Stimulated activated CD8-positive, alpha-beta memory T cell treated with anti-CD3 and anti-CD28 coated beads, Interleukin-7, amount 100 ng/mL, for 48 hours (primary cell): ENCODE results near the gene HDAC3.
A peak's percentile ranks its signal among the peaks of the same experiment; 100 is the strongest.

Experiments used
- DNase-seq, 2 donors: peaks; one replicate each; pipeline ENCODE4 v3.0.0-alpha.2; 2020; ENCODE audit warnings: low read depth in 1 of 2; ENCODE audit errors: extremely low read depth in 1 of 2

Gene HDAC3

DNA sequence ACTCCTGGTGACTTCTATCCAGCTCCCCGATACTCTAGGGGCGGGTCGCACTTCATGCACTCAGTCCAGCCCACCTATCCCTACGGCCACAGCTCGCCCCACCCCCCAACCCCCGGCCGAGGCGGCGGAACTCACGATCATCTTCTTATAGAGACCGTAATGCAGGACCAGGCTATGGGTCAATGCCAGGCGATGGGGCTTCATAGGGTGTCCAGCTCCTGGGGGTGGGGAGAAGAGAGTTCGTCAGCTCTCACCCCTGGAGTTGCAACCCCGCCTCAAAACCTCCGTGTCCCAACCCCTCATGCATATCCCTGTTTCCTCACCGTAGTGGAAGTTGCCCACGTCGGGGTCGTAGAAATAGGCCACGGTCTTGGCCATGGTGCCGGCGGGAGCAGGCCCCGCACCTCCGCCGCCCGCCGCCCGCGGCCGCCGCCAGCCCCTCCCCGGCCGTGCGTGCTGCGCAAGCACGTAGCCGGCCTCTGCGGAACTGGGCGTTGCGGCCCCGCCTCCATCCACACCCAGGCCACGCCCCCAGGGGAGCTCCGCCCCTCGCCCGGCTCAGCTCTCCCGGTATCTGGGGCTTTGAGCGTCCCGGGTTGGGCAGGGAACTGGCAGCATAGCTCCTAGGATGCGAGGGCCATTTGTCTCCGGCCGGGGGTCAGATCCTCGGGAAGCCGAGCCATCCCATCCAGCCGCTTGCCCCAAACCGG, at the start of gene HDAC3, which contains the start of gene RELL2:
TSS of gene HDAC3 (minus strand) at position 437 of the 710 bp plus-strand sequence. CDS start at position 378, 59 bp downstream.
TSS of gene RELL2 (plus strand) at position 585 of the 710 bp plus-strand sequence. CDS start 1,229 bp downstream, outside the sequence.
- DNase-seq: peak; percentile 85

DNA sequence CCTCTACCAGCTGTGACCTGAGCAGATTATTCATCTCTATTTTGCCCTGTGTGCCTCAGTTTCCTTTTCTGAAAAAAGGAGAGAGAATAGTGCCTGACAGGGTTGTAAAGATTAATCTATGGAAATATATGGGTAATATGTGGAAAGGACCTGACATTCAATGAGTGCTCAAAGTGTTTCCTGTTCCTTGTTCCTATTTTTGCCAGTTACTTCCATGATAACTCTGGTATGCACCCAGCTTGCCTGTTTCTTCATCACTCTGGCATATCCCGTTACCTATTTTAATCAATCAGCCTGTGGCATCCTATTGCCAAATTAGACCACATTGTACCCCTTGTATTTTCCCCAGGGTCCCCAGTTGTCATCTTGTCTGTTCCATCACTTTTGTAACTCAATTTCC, 48.9 kb upstream of the HDAC3 start:
- no peak for DNase-seq

DNA sequence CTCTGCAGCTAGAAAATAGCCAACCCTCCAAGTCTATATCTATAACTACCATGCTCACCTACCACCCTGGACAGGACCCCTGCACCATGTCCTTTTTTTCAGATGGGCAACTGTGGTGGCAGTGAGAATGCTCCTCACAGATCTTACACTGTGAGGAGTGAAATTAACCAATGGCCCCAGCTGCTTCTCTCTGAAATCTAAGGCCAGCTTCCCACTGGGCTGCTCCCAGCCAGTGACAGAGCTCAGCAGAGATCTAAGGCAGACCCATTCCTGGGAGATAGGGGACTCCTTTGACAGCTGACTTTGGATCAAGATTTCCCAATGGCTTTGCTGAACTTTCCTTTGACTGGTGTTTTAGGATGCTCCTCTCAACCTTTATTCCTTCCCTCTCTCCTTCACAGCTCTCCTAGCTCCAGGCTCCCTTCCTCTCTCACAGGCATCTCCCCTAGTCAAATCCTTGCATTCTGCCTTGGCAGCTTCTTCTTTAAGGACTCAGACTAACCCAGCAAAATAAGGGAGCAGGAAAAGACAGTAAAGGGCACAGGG, 47.0 kb upstream of the HDAC3 start:
- no peak for DNase-seq

DNA sequence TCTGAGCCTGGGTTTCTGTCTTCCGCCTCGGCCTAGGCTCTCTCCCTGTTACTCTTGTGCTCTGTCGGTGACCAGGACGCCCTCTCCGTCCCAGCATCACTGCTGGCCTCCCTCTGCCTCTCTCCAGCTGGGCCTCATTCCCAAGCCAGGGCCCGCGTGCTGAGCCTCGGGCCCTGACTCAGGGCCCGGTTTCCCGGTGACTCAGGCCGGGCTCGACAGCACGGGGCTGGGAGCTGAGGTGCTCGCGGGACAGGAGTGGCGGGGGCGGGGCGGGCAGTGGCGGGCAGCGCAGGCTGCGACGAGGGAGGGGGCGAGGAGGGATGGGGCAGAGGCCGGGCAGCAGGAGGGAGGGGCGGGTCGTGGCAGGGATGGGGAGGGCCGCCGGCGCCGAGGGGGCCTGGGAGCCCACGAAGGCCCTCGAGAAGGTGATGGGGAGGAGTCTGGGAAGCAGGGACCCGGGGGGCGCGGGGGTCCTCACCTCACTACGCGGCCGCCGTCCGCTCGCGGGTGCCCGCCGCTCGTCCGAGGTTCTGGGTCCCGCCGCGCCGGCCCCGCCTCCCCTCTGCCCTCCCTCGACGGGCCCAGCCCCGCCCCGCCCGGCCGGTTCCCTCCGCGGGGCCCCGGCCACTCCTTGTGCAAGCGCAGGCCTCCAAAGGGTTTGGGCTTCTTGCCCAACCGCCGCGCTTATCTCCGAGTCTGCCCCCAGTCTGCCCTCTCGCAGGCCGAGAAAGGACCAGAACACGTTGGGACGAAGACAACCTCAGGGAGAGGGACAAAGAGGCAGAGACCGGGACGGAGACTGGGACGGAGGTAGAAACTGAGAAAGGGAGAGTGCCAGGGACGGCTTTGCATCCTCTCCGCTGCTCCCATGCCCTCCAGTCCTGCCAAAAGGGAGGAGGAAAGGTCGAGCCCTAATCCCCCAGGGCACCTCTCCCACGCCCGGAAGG, 45.3 kb upstream of the HDAC3 start, which contains the start of gene ARAP3:
TSS of gene ARAP3 (minus strand) at position 536 of the 947 bp plus-strand sequence. CDS start 1,744 bp downstream, outside the sequence.
- DNase-seq: no peak

DNA sequence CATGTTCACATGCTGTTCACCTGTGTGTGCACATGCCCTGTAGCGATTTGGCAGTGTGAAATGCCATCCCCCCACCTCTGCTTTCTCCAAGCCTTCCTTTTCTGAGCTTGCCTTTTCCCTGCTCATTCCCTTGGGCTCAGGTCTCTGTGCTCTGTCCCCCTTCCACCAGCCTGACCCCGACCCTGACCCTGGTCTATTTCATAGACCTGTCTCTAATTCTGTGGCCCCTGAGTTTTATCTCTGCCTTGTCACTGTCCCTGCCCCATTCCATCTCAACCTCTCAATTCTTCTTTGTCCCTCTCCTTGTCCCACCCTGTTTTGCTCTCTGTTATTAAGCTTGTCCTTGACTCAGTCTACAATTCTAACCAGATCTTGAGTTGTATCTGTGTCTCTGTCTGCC, 44.6 kb upstream of the HDAC3 start:
- DNase-seq: no peak

GRCh38 chr5:141680751-141681201, 44.1 kb upstream of the HDAC3 start:
- no peak for DNase-seq

- no peak for DNase-seq
Observed at GRCh38 chr5:141680178-141680577, 43.5 kb upstream of the HDAC3 start.

DNA sequence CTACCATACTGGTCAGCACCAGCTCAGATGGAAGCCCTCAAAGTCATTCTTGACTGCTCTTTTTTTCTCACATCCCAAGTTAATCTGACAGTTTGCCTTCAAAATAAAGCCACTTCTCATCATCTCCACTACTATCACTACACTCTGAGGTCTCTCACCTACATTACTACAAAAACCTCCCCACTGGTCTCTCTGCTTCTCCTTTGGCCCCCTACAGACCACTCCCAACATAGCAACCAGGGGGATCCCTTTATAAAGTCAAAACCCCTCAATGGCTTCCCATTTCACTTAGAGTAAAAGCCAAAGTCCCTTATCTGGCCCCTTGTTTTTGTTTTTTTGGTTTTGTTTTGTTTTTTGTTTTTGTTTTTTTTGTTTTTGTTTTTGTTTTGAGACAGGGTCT, 40.8 kb upstream of the HDAC3 start:
- no peak for DNase-seq

GRCh38 chr5:141675672-141676071, 39.0 kb upstream of the HDAC3 start:
- no peak for DNase-seq

- DNase-seq: no peak
Observed at GRCh38 chr5:141674747-141675146, 38.1 kb upstream of the HDAC3 start.

DNA sequence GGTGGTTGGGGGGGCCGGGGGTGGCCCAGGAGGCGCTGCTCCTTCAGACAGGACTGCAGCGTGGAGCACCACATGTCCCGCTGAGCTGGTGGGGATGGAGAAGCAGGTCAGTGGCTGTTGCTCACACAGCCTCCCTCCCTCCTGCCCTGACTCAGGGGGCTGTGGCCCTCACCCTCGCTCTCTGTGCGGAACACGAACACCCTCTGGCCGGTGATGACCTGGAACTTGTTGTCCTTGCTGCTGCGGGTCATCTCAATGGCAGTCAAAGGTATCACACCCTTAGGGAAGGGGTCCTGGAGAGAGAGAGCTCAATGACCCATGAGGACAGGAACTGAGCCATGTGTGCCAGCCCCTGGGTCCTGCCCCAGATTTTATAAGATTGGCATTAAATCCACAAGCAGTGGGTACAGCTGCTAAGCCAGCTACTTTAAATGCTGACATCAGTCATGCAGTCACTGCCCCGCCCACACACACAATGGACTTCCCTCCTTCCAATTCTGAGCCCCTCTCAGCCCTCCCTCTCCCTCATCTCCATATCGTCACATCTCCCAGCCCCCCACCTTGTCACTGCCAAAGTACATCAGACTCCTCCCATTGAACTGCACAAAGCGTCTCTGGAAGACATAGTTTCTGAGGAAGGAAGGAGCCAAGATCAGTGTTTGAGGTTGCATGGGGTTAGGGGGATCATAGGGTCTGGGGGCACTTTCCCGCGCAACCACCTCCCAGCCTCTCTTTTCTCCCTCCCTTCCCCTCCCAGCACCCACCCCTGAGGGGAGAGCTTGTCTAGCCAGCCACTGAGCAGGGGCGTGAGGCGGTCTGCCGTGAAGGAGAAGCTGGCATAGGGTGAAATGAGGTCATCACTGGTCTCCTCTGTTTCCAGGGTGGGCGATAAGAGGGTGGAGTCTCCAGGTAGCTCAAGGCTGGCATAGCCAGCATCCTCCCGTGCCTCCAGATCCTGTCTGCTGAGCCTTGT, 36.5 kb upstream of the HDAC3 start:
- no peak for DNase-seq

- no peak for DNase-seq
Observed at GRCh38 chr5:141672071-141672840, 35.6 kb upstream of the HDAC3 start.

DNA sequence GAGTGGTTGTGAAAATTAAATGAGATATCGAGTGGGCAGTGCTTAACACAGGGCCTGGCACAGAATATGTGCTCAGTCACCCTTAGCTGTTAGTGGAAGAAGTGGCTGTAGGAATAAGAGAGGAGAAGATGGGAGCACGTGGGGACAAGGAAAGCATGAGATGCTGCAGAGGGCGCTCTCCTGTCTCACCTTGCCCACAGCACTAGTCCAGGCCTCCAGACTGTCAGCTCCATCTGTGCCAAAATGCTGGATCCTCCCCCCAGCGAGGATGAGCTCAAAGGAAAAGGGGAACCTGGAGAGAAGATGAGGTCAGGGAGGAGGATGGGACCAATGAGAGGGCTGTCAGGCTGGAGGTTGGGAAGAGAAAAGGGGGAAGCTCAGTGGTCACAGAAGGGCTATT, 32.9 kb upstream of the HDAC3 start:
- DNase-seq: no peak

DNA sequence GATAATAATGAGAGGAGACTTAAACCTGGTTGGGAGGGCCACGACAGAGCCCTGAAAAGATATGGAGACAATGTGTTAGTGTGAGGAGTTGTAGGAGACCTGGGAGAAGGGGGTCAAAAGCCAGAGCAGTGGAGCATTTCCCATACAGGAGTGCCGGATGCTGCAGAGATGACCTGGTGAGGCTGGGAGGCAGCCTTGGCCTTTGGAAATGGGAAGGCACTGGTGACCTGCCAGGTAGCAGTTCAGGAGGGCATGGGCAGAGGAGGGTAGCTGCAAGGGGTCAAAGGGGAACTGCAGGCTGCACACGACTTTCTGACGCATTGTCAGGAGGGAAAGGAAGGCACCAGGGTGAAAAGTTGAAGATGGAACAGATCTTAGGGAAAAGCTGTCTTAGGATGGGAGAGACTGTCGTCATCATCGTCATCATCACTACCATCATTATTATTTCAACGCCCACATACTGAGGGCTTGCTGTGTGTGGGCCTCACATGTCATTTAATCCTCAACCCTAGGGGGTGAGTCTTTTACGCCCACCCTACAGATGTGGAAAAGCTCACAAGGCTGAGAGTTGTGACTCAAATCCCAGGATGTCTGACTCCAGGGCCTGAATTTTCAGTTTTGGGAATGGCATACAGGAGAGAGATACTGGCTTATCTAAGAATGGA, 32.1 kb upstream of the HDAC3 start:
- DNase-seq: no peak

GRCh38 chr5:141665995-141666940, 29.6 kb upstream of the HDAC3 start:
- DNase-seq: no peak

- DNase-seq: peak; percentile 39 to 53
Observed at GRCh38 chr5:141664733-141665461, 28.2 kb upstream of the HDAC3 start.

DNA sequence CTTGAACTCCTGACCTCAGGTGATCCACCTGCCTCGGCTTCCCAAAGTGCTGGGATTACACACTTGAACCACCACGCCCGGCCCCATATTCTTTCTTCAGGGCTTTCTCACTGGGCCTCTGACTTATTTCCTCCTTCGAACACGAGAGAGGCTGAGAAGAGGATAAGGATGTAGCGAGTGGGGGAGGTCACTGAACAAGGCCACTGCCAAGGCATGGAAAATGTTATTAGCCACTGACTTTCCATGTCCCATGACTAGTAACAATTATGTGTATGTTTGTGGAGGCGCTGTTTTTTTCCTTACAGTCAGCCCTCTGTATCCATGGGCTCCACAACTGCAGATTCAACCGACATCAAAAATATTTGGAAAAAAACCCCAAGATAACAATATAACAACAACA, 26.9 kb upstream of the HDAC3 start:
- no peak for DNase-seq
